ENCODE results near the gene CADM1.

CADM1 gene

GRCh38 chr11:115154355-115154736, 349.9 kb downstream of the CADM1 start:
- no peak for DNase-seq (ENCODE audit: low read depth in 2 of 2)
- no peak overlapping the region for H3K4me3 ChIP-seq (replicated peaks in 1 of 2; ENCODE audit: low read depth in 2 of 2, low read length in 2 of 2)
- TF ChIP-seq CTCF (IDR thresholded peaks at IDR 0.05; ENCODE audit: low read depth, low read length), result no peak

GRCh38 chr11:115153731-115154354, 350.4 kb downstream of the CADM1 start:
- TF ChIP-seq CTCF (IDR thresholded peaks at IDR 0.05; ENCODE audit: low read depth, low read length), result no peak
- no peak overlapping the region for H3K4me3 ChIP-seq (replicated peaks in 1 of 2; ENCODE audit: low read depth in 2 of 2, low read length in 2 of 2)
- no peak for DNase-seq (ENCODE audit: low read depth in 2 of 2)

- peak in 1 of 2 donors; percentile 8 for DNase-seq (ENCODE audit: low read depth in 2 of 2)
- no peak overlapping the region for H3K4me3 ChIP-seq (replicated peaks in 1 of 2; ENCODE audit: low read depth in 2 of 2, low read length in 2 of 2)
- TF ChIP-seq CTCF (IDR thresholded peaks at IDR 0.05; ENCODE audit: low read depth, low read length), result no peak
These were observed 351.1 kb downstream of the CADM1 start for GRCh38 chr11:115153135-115153534.

- TF ChIP-seq CTCF (IDR thresholded peaks at IDR 0.05; ENCODE audit: low read depth, low read length), result no peak
- no peak overlapping the region for H3K4me3 ChIP-seq (replicated peaks in 1 of 2; ENCODE audit: low read depth in 2 of 2, low read length in 2 of 2)
- no peak for DNase-seq (ENCODE audit: low read depth in 2 of 2)
These were observed 353.2 kb downstream of the CADM1 start for GRCh38 chr11:115151010-115151409.

GRCh38 chr11:115148691-115149090, 355.5 kb downstream of the CADM1 start:
- no peak for TF ChIP-seq CTCF (IDR thresholded peaks at IDR 0.05; ENCODE audit: low read depth, low read length)
- no peak overlapping the region for H3K4me3 ChIP-seq (replicated peaks in 1 of 2; ENCODE audit: low read depth in 2 of 2, low read length in 2 of 2)
- DNase-seq (ENCODE audit: low read depth in 2 of 2), result no peak

GRCh38 chr11:115148101-115148500, 356.1 kb downstream of the CADM1 start:
- TF ChIP-seq CTCF (IDR thresholded peaks at IDR 0.05; ENCODE audit: low read depth, low read length), result no peak
- no peak overlapping the region for H3K4me3 ChIP-seq (replicated peaks in 1 of 2; ENCODE audit: low read depth in 2 of 2, low read length in 2 of 2)
- DNase-seq (ENCODE audit: low read depth in 2 of 2), result no peak

- DNase-seq (ENCODE audit: low read depth in 2 of 2), result no peak
- TF ChIP-seq CTCF (IDR thresholded peaks at IDR 0.05; ENCODE audit: low read depth, low read length), result no peak
- no peak overlapping the region for H3K4me3 ChIP-seq (replicated peaks in 1 of 2; ENCODE audit: low read depth in 2 of 2, low read length in 2 of 2)
These were observed 356.9 kb downstream of the CADM1 start for GRCh38 chr11:115147243-115147807.

Measured in cardiac fibroblast (primary cell).